Lower lobe of right lung (tissue), 2 donors: ENCODE results near the gene BBOX1. TPM values are rescaled to one million over a fixed set of nuclear protein-coding genes. Genes with fewer than 3 reads are reported as not detected.
"Not testable (repeated sequence)": the region's sequence is repeated elsewhere in the genome, so short reads cannot be mapped to it uniquely, and the experiment has no call there.

ENCODE experiments used
- ATAC-seq, 2 donors: fragments of 200-7000 bp; cut with Tn5 transposase; one replicate each; pipeline ENCODE4 v1.9.1; 2020 to 2022; ENCODE audit warnings: mild to moderate bottlenecking in 2 of 2, moderate library complexity in 2 of 2
- DNase-seq: peaks from one replicate; pipeline ENCODE4 v3.0.0-alpha.2; 2020
- H3K27ac ChIP-seq: fragments of 200-600 bp; one replicate; pipeline ENCODE4 v1.8.0; 2022
- H3K27me3 ChIP-seq: fragments of 200-600 bp; one replicate; pipeline ENCODE4 v1.8.0; 2022; ENCODE audit warnings: low read depth
- H3K36me3 ChIP-seq: fragments of 200-600 bp; one replicate; pipeline ENCODE4 v1.8.0; 2022; ENCODE audit warnings: mild to moderate bottlenecking
- H3K4me1 ChIP-seq: fragments of 200-600 bp; one replicate; pipeline ENCODE4 v1.8.0; 2022
- H3K4me3 ChIP-seq: fragments of 200-600 bp; one replicate; pipeline ENCODE4 v1.8.0; 2022; ENCODE audit warnings: mild to moderate bottlenecking
- H3K9me3 ChIP-seq: fragments of 200-600 bp; one replicate; pipeline ENCODE4 v1.8.0; 2022
- CTCF ChIP-seq: fragments of 200-600 bp; IDR thresholded peaks from one replicate; pipeline ENCODE4 v1.8.0; 2022; ENCODE audit warnings: antibody characterized with exemption, mild to moderate bottlenecking
- intact Hi-C: fragments of 100-400 bp; cut with DNase I; formaldehyde crosslinking; loops from one replicate; pipeline ENCODE4 v1.11.0; 2022
- total RNA-seq: library from RNA; stranded (reverse); fragmentation: NEBNext Ultra II Directional; extraction: Animal tissue kit (Norgen Biotek cat#: 25700); gene quantifications from one replicate; pipeline ENCODE4 v1.2.1, GENCODE V29; 2021
- donor health status: DM: no; HTN: yes; CAD: no; lungs with severe emphysema.

Gene BBOX1
- total RNA-seq, 1 donor from 2014 or later: 0.38 TPM

GRCh38 chr11:26995701-26996460 lies 44.7 kb upstream of the BBOX1 start:
- no peak for TF ChIP-seq CTCF
- Histone ChIP-seq H3K4me3 (peak overlapping the region; percentile 54), H3K27ac (peak overlapping the region; percentile 80)

GRCh38 chr11:26997378-26997777 lies 43.2 kb upstream of the BBOX1 start:
- TF ChIP-seq CTCF: no peak
- no peaks in the 10 kb centered on the region for H3K4me1 ChIP-seq
- intact Hi-C loops: no loop called here
- no peak for ATAC-seq
- H3K27ac ChIP-seq: no peak overlapping the region
- peak overlapping the region; percentile 54 for H3K4me3 ChIP-seq
- DNase-seq: no peak
- H3K9me3 ChIP-seq: no peaks in the 10 kb centered on the region
- no peaks in the 10 kb centered on the region for H3K27me3 ChIP-seq
- H3K36me3 ChIP-seq: no peaks in the 10 kb centered on the region

More at GRCh38 chr11:26995701-26996460, 44.7 kb upstream of the BBOX1 start:
- DNase-seq: no peak
- no peaks in the 10 kb centered on the region for H3K27me3 ChIP-seq
- intact Hi-C loops: no loop called here
- H3K4me1 ChIP-seq: no peaks in the 10 kb centered on the region
- H3K9me3 ChIP-seq: no peaks in the 10 kb centered on the region
- no peaks in the 10 kb centered on the region for H3K36me3 ChIP-seq
- ATAC-seq: no peak

- H3K27me3 ChIP-seq, intact Hi-C loops, ATAC-seq, H3K36me3 ChIP-seq, DNase-seq, H3K4me3 ChIP-seq, H3K9me3 ChIP-seq, H3K27ac ChIP-seq, H3K4me1 ChIP-seq: not testable (repeated sequence)
Measured at GRCh38 chr11:27001136-27001730, 39.4 kb upstream of the BBOX1 start.

GRCh38 chr11:27002431-27002830 lies 38.2 kb upstream of the BBOX1 start:
- Histone ChIP-seq H3K4me1 (no peaks in the 10 kb centered on the region), H3K27ac (no peak overlapping the region), H3K4me3 (no peak overlapping the region), H3K27me3 (no peaks in the 10 kb centered on the region), H3K9me3 (no peaks in the 10 kb centered on the region), H3K36me3 (no peaks in the 10 kb centered on the region)
- intact Hi-C loops: no loop called here
- TF ChIP-seq CTCF: no peak
- ATAC-seq (no peak), DNase-seq (no peak)

- Histone ChIP-seq H3K27ac (no peak overlapping the region), H3K4me1 (no peaks in the 10 kb centered on the region), H3K4me3 (no peak overlapping the region), H3K27me3 (no peaks in the 10 kb centered on the region), H3K9me3 (no peaks in the 10 kb centered on the region), H3K36me3 (no peaks in the 10 kb centered on the region)
- intact Hi-C loops: no loop called here
- ATAC-seq (no peak), DNase-seq (no peak)
- TF ChIP-seq CTCF: no peak
Measured at GRCh38 chr11:27002838-27003237, 37.8 kb upstream of the BBOX1 start.

GRCh38 chr11:27004103-27004502 lies 36.5 kb upstream of the BBOX1 start:
- no peaks in the 10 kb centered on the region for H3K4me1 ChIP-seq
- no peak overlapping the region for H3K27ac ChIP-seq
- H3K36me3 ChIP-seq: no peaks in the 10 kb centered on the region
- ATAC-seq (no peak), DNase-seq (no peak)
- intact Hi-C loops: no loop called here
- no peaks in the 10 kb centered on the region for H3K9me3 ChIP-seq
- no peaks in the 10 kb centered on the region for H3K27me3 ChIP-seq
- no peak for TF ChIP-seq CTCF
- H3K4me3 ChIP-seq: no peak overlapping the region
